Epithelial cell of proximal tubule (primary cell): ENCODE measurements around the gene SPRR1A. TPM values are rescaled to one million over a fixed set of nuclear protein-coding genes. Genes with fewer than 3 reads are reported as not detected.

Source experiments
- DNase-seq: peaks from one replicate; pipeline ENCODE4 v3.0.0-alpha.2; 2011; ENCODE audit warnings: low read depth
- H3K4me3 ChIP-seq: 2 replicates; pipeline ENCODE4 v1.5.1; 2011; ENCODE audit warnings: low read depth, mild to moderate bottlenecking, low read length
- CTCF ChIP-seq: conservative IDR thresholded peaks from 2 replicates; pipeline ENCODE4 v1.5.1; 2012; ENCODE audit warnings: low read depth, mild to moderate bottlenecking, low read length
- total RNA-seq: library from RNA; depleted of rRNA; stranded (reverse); fragments of >200 nt; gene quantifications from 2 replicates; pipeline ENCODE4 v1.2.3, GENCODE V29; 2015

SPRR1A gene
- total RNA-seq, 1 donor from 2014 or later: not detected

GRCh38 chr1:152983234-152983633 lies 647 bp upstream of the SPRR1A start:
- DNase-seq: no peak
- TF ChIP-seq CTCF: no peak
- H3K4me3 ChIP-seq: no peak overlapping the region

DNA sequence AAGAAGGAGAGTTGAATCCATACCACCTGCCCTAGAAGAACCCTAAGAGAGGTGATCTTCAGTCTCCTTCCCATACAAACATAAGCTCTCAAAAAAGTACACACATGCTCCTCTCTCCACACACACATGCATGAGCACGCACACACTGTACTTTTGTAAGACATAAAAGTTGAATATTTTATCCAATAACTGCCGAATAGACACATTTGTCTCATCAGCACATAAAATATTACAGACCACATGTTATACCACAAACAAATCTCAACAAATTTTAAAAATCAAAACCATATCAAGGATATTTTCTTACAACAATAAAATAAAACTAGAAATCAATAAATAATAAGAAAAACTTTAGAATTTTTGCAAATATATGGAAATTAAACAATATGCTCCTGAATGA lies 2.7 kb downstream of the SPRR1A start:
- DNase-seq: no peak
- TF ChIP-seq CTCF: no peak

DNA sequence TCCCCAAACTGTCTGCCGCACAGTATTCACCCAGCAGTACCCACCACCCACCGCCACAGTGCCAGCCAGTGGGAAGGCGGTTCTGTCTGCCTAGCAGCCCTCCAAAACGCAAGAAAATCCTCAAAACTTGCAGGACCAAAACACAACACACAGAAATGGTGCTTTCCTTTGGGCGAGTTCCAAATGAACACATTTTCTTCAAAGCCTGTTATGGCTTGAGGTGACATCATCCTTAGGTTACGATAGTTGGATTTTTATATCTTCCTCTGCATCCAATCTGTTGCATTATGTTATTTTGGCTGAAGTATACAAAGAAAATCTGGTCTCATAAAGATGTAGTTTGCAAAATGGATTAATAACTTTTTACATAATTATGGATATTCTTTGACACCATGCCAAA lies 9.3 kb downstream of the SPRR1A start:
- no peak overlapping the region for H3K4me3 ChIP-seq
- TF ChIP-seq CTCF: no peak
- DNase-seq: no peak

More for the DNA sequence above, 2.7 kb downstream of the SPRR1A start:
- H3K4me3 ChIP-seq: no peak overlapping the region

- no peak overlapping the region for H3K4me3 ChIP-seq
- no peak for TF ChIP-seq CTCF
Observed at GRCh38 chr1:152995842-152996241, 12.0 kb downstream of the SPRR1A start.

DNA sequence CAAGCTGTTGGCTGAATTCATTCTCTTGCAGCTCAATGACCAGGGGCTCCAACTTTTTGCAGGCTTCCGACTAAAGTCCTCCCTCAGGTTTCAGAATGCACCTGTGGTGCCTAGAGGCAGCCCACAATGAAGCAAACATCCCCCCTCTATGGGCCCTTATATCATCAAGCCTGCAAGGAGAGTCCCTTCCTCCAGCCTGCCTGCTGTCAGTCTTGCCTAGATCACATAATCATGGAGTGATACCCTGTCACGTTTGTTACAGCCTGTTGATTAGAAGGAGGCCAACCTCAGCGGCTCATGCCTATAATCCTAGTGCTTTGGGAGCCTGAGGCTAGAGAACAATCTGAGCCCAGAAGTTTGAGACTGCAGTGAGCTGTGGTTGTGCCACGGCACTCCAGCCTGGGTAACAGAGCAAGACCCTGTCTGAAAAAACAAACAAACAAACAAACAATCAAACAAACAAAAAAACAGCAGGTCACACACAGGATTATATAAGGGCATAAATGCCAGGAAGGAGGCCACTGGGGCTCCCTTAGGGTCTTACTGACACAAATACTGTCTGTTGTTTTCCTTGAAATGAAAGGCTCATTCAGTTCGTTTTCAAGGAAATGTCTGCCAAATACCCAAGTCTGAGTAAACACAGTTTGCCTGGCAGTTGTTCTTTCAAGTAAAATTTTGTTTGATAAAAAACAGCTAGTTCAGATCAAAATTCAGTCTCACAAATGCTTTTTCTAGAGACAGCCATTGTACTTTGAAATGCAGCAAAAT lies 12.9 kb downstream of the SPRR1A start:
- no peak for DNase-seq
- TF ChIP-seq CTCF: no peak
- H3K4me3 ChIP-seq: no peak overlapping the region

More at GRCh38 chr1:152995842-152996241, 12.0 kb downstream of the SPRR1A start:
- DNase-seq: no peak

DNA sequence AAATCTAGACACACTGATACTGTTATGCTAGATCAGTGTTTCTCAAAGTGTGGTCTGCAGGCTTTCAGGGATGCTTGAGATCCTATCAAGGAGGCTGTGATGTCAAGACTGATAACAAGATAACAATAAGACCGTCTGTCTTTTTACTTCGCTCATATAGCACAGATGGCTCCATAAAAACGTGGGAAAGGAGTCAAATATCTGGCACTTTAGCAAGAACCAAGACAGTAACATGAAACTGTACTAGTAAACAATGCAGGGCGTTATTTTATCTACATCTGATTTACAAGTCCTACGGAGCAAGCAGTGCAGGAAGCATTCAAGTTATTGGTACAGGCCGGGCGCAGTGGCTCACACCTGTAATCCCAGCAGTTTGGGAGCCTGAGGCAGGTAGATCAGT lies 14.0 kb downstream of the SPRR1A start:
- no peak for DNase-seq
- no peak for TF ChIP-seq CTCF

GRCh38 chr1:152998476-152998875 lies 14.6 kb downstream of the SPRR1A start:
- no peak for DNase-seq
- H3K4me3 ChIP-seq: no peak overlapping the region
- no peak for TF ChIP-seq CTCF

More for the DNA sequence above, 14.0 kb downstream of the SPRR1A start:
- H3K4me3 ChIP-seq: no peak overlapping the region
